Astrocyte (in vitro differentiated cells and primary cell): ENCODE measurements around the gene IQCE.

Source experiments
- CTCF ChIP-seq: IDR thresholded peaks from 2 replicates; pipeline ENCODE4 v1.5.1; 2011; ENCODE audit warnings: low read depth, mild to moderate bottlenecking, inconsistent platforms, low read length, moderate library complexity; ENCODE audit not compliant: insufficient read depth
- EZH2 ChIP-seq: IDR thresholded peaks from 2 replicates; pipeline ENCODE4 v1.6.1; 2012; ENCODE audit warnings: mild to moderate bottlenecking, low read length, inconsistent platforms; ENCODE audit not compliant: insufficient read depth

GRCh38 chr7:2661096-2661449 lies 102.3 kb downstream of the IQCE start:
- TF ChIP-seq CTCF, result no peak
- no peak for TF ChIP-seq EZH2
